HG03159 (cell line): ENCODE data around the gene TMEM144.

ENCODE experiments used
- ATAC-seq: cut with Tn5 transposase; IDR thresholded peaks from one replicate; pipeline ENCODE4 v1.9.1; 2021; ENCODE audit warnings: mild to moderate bottlenecking, moderate library complexity; ENCODE audit not compliant: unreplicated experiment

The TMEM144 gene

DNA sequence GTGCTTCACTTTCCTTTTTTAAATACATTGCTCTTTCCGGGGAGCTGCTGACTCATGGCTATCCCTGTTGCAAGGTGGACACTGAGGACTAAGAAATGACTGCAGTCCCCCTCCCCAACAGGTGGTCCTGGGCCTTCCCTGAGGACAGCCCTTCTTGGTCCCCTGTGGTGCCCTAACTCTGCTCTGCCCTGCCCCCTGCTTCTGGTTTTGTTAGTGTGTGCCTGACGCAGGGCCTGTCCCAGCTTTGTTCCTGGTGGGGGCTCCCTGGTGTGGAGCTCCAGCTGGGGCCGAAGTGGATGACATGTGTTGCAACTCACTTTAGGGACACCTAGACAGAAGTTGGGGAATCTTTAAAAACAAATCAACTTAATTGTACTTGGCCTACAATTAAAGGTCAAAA lies 81.9 kb downstream of the TMEM144 start:
- no peak for ATAC-seq

DNA sequence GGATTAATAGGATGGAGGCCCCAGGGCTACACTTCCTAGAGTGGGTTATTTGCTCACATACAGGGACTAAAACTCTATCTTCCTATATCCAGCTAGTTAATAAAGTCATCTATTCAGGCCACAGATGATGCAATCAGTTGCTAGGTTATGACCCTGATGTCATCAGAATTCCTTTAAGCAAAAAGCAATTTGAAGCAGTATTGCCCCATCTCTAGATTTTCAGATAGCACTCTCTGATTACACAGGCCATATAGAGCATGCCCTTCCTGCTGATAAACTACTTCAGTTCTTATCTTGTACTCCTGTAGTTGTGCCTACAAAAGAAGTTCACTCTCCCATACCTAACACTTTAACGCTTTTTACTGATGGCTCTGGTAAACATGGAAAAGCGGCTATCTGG lies 84.8 kb downstream of the TMEM144 start:
- no peak for ATAC-seq

GRCh38 chr4:158297866-158298265 lies 87.6 kb downstream of the TMEM144 start:
- ATAC-seq: no peak

- no peak for ATAC-seq
These were observed 89.2 kb downstream of the TMEM144 start for GRCh38 chr4:158299459-158300007.

GRCh38 chr4:158300012-158300411 lies 89.7 kb downstream of the TMEM144 start:
- no peak for ATAC-seq

- no peak for ATAC-seq
These were observed 92.0 kb downstream of the TMEM144 start for GRCh38 chr4:158302076-158302866.

- ATAC-seq: no peak
These were observed 94.4 kb downstream of the TMEM144 start for GRCh38 chr4:158304694-158305093.
